Endometrial microvascular endothelial cells (primary cell): ENCODE measurements around the gene KRTAP12-3. TPM values are rescaled to one million over a fixed set of nuclear protein-coding genes. Genes with fewer than 3 reads are reported as not detected.
"Not testable (repeated sequence)": the region's sequence is repeated elsewhere in the genome, so short reads cannot be mapped to it uniquely, and the experiment has no call there.

Experiments
- in situ Hi-C: cut with HindIII; loops from 2 replicates; pipeline ENCODE4 v1.10.0; 2017; ENCODE audit warnings: low sequenced_read_pairs, low pct_unique_long_range_greater_than_20kb; ENCODE audit errors: inconsistent ontology term
- total RNA-seq: library from RNA; depleted of rRNA; stranded (reverse); fragments of >200 nt; gene quantifications from one replicate; pipeline ENCODE4 v1.2.3, GENCODE V29; 2015; ENCODE audit errors: inconsistent ontology term

KRTAP12-3 gene, protein sequence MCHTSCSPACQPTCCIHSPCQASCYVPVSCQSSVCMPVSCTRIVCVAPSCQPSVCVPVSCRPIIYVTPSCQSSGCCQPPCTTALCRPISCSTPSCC
- not detected for total RNA-seq

DNA sequence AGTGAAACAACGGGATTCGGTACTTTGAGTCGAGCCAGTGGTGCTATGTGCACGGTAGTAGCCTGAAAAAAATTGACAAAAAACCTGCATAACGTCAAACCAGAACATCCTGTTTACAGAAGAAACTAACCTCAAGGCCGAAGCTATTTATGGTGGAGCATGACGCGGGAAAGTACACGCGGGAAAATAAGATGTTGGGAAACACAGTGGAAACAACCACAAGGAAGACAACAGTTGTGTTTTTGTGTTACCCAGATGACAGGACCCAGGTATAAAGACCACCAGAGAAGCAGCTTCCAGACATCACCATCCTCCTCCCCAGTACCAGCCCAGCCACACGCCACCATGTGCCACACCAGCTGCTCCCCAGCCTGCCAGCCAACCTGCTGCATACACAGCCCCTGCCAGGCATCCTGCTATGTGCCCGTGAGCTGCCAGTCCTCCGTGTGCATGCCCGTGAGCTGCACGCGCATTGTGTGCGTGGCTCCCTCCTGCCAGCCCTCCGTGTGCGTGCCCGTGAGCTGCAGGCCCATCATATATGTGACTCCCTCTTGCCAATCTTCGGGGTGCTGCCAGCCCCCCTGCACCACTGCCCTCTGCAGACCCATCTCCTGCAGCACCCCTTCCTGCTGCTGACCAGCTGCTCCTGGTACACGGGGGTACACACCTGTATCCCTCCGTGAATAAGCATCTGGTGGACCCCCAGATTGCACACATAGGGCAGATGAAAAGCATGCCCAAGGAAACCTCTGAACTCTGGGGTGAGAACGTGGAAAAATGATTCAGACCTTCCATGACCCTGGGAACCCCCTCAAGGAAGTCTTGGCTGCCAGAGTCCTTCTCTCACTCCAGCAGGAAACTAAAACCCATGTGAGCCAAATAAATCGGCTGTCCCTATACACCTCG is at the start of gene KRTAP12-3:
Gene KRTAP12-3, plus strand, starts transcription at position 298 of the 906 bp plus-strand sequence. Its CDS starts 48 bp downstream, at position 346.
- in situ Hi-C loops = no loop called here

- in situ Hi-C loops = no loop called here
Observed at GRCh38 chr21:44609193-44609592, 48.5 kb upstream of the KRTAP12-3 start.

DNA sequence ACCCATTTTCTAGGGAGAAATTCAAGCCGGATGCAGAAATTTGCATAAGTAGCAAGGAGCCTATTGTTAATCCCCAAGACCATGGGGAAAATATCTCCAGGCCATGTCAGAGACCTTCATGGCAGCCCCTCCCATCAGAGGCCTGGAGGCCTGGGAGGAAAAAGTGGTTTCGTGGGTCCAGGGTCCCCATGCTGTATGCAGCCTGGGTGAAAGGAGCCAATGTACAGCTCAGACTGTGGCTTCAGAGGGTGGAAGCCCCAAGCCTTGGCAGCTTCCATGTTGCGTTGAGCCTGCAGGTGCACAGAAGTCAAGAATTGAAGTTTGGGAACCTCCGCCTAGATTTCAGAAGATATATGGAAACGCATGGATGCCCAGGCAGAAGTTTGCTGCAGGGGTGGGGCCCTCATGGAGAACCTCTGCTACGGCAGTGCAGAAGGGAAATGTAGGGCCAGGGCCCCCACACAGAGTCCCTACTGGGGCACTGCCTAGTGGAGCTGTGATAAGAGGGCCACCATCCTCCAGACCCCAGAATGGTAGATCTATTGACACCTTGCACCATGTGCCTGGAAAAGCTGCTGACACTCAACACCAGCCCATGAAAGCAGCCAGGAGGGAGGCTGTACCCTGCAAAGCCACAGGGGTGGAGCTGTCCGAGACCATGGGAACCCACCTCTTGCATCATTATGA is 47.4 kb upstream of the KRTAP12-3 start:
- in situ Hi-C loops = not testable (repeated sequence)

GRCh38 chr21:44611551-44611950 is 46.2 kb upstream of the KRTAP12-3 start:
- in situ Hi-C loops = no loop called here

GRCh38 chr21:44612029-44612486 is 45.7 kb upstream of the KRTAP12-3 start, which contains the start of gene KRTAP10-8:
Gene KRTAP10-8 (plus strand): TSS chr21:44612079. CDS start chr21:44612101, 22 bp downstream.
- in situ Hi-C loops = no loop called here

DNA sequence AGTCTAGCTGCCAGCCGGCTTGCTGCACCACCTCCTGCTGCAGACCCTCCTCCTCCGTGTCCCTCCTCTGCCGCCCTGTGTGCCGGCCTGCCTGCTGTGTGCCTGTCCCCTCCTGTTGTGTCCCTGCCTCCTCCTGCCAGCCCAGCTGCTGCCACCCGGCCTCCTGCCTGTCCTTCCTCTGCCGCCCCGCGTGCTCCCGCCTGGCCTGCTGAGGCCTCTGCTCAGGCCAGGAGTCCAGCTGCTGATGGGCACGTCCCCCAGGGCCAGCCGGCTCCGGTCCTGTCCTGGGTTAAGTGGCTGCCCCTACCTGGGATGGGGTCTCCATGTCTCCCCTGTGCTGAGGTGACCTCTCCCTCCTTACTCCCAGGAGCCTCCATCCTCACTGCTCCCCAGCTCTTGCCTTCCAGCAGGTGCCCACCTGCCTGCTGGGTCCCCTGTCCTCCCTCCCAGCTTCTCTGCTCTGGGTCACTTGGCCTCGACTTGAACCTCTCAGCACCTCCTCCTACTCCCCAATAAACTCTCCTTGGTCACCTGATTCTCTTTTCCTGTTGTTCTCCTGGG is 45.0 kb upstream of the KRTAP12-3 start:
- in situ Hi-C loops = no loop called here

GRCh38 chr21:44613386-44614155 is 44.2 kb upstream of the KRTAP12-3 start:
- in situ Hi-C loops = no loop called here

GRCh38 chr21:44614161-44614631 is 43.5 kb upstream of the KRTAP12-3 start:
- in situ Hi-C loops = no loop called here

- in situ Hi-C loops = no loop called here
Observed at GRCh38 chr21:44614961-44615391, 42.8 kb upstream of the KRTAP12-3 start.

- in situ Hi-C loops = no loop called here
Observed at GRCh38 chr21:44615466-44615865, 42.3 kb upstream of the KRTAP12-3 start.

- in situ Hi-C loops = no loop called here
Observed at GRCh38 chr21:44615911-44616590, 41.7 kb upstream of the KRTAP12-3 start.

- in situ Hi-C loops = no loop called here
Observed at GRCh38 chr21:44616591-44616926, 41.2 kb upstream of the KRTAP12-3 start.

DNA sequence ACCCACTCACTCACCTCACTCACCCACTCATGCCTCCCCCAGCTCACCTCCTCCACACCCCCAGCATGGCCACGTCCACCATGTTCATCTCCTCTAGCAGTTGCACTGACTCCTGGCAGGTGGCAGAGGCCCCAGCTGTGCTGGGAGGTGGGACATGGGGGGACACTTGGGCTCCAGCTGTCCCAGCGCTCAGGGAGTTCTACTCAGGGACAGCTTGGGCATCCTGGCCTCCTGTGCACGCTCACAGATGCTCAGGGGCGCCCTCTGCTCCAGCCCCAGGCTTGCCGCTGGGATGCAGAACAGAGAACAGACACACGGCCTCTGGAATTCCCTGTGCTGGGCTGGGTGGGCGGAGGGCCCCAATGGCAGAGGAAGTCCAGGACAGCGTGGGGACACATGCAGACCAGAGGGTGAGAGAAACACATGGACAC is 40.6 kb upstream of the KRTAP12-3 start:
- in situ Hi-C loops = no loop called here

DNA sequence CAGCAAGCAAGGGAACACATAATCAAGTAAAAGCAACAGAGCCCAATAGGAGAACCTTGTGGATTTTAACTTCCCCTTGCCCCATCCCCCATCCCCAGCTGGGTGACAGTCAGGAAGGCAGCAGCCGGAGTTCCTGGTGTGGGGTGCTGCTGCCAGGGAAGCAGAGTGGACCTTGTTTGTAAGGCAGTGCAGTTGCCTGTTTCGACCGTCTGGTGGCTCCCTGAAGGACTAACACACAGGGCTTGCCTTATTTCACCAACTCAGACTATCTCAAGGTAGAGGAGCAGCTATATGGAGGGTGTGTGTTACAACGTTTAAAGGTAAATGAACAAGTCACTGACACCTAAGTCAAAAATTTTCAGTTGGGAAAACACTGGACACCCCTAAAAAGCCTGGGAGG is 39.2 kb upstream of the KRTAP12-3 start:
- in situ Hi-C loops = no loop called here

DNA sequence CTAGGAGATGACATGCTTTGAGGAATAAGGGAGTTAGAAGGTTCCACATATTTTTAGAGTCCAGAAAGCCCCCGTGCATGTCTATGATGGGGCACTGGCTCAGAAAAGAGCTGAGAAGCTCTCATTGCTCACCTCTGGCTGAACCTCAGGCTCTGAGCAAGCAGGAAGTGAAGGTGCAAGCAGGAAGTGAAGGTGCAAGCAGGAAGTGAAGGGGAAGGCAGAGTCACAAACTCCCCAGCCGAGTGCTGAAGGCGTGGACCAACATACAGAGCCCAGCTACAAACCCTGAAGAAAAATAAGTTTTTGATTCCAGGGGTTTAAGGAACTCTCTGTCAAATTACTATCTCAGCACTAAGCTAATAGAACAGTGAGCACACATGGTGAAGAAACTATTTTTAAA is 38.8 kb upstream of the KRTAP12-3 start:
- in situ Hi-C loops = no loop called here

DNA sequence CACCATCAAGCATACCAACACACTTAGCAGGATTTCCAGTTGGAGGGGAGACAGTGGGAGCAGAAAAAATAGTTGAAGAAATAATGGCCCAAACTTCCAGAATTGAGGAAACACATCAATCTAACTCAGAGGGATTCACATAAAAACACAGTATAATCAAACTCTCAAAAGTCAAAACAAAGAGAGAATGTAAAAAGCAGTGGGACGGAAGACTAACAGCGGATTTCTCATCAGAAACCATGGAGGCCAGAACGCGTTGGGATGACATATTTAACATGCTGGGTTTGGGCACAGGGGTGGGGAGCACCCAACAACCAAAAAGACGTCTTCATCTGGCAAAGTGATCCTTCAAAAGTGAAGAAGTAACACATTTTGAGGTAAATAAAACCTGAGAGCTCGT is 37.8 kb upstream of the KRTAP12-3 start:
- in situ Hi-C loops = no loop called here

- in situ Hi-C loops = no loop called here
Observed at GRCh38 chr21:44623575-44623974, 34.2 kb upstream of the KRTAP12-3 start.

- in situ Hi-C loops = no loop called here
Observed at GRCh38 chr21:44625756-44626155, 32.0 kb upstream of the KRTAP12-3 start.
